CD4-positive, alpha-beta T cell treated with Interleukin-1 beta for 1 hour (primary cell): ENCODE measurements around the gene KNCN.

Source experiments
- DNase-seq, 2 donors: peaks; one replicate each; pipeline ENCODE4 v3.0.0-alpha.2; 2020 to 2022

The KNCN gene

GRCh38 chr1:46543761-46544560, 7.5 kb downstream of the KNCN start:
- no peak for DNase-seq

GRCh38 chr1:46543382-46543760, 8.1 kb downstream of the KNCN start:
- DNase-seq = no peak

GRCh38 chr1:46539972-46540371, 11.5 kb downstream of the KNCN start:
- no peak for DNase-seq

DNA sequence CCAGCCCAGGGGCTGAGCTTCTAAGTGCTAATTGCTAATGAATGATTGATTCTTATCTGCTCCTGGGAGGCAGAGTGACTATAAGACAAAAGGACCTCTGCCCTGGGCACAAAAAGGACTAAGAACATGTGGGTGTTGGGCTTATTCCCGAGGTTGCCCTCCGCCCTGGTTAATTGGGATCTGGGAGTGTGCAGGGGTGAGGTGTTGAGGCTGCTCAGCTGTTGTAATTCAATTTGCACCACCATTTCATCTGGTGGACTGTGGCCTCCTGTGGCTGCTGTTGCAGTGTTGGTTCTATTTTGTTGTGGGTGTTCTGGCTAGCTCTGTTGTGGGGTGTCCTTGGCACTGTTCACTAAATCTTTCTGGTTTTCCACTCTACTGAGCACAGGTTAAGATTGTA, 13.3 kb downstream of the KNCN start:
- DNase-seq = no peak

DNA sequence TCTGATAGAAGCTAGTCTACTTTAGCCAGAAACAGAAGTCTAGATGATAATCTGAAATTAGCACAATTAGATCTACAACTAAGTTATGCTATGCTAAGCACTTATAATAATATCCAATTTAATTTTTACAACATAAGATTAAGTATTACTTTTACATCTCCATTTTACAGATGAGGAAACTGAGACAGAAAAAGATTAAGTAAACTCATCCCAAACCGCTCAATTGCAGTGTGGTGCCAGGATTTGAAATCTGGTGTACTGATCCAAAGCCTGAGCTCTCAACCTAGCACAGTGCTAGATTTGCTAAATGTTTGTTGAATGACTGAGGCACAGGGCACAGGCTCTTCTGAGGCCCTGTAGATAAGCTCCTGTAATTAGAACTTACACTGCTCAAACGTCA, 13.8 kb downstream of the KNCN start:
- no peak for DNase-seq

GRCh38 chr1:46536527-46536926, 14.9 kb downstream of the KNCN start:
- no peak for DNase-seq

GRCh38 chr1:46535063-46535462, 16.4 kb downstream of the KNCN start:
- DNase-seq = peak; percentile 6 to 15

- DNase-seq = peak; percentile 40 to 49
Observed at GRCh38 chr1:46533179-46533864, 18.1 kb downstream of the KNCN start.

- DNase-seq = peak; percentile 59 to 67
Observed at GRCh38 chr1:46532498-46533178, 18.8 kb downstream of the KNCN start.

DNA sequence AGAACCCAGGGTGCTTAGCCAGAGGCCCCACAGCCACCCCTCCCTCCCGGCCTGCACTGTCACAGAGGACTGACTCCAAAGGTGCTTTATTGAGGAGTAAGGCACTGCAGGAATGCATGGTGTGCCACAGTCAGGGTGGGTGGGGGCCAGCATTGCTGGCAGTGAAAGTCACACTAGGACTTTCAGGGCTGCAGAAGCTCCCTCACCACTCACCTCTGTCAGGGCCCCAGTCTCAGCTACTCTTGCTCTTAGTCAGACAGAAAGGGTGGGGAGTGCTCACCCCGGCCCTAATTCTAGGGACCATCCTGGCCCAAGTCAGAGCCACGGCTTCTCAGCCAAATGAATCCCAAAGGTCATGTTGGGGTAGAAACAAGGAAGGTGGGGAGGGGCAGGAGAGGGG, 19.4 kb downstream of the KNCN start:
- no peak for DNase-seq

DNA sequence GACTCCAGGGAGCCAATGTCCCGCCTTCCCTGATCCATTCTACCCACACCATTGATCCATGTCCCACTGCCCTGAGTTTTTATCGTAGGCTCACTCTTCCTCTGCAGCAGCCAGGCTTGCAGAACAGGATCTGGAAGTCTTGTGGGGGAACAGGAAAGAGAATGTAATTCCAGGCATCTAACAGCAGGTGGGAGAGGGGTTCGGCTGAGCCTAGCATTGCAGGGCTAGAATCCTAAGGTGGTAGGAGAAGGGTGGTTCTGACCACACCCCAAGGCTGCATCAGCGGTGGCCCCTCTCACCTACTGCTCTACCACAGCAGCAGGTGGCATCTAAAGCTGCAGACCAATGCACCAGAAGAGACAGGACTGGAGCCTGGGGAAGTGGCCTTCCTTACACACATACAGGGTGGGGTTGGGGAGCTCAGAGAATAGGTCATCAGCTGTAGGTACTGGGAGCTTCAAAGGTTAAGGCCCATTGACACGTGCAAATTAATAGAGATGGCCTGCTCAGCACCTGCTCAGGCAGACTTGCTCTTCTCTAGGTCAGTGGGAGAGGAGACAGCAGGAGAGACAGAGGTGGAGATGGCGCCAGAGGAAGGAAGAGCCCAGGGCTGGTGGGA, 20.5 kb downstream of the KNCN start:
- no peak for DNase-seq

DNA sequence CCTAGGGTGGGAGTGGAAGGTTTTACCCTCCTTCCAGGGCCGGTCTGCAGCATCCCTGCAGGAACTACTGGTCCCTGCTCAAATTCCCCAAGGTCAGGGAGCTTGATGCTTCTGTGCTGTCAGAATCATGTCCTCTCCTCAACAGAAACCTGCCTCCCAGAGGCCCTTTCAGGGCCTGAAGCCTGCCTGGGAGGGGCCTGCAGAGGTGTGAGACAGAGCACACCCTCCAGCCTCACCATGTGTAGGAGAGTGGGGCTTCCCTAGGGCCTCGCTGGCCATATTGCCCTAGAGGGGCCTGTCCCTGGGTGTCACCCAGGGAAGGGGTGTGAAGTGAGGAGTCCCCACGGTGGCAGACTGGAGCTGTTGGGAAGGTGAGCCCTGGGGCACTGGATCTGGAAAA, 21.1 kb downstream of the KNCN start:
- DNase-seq = no peak

GRCh38 chr1:46529031-46529630, 22.3 kb downstream of the KNCN start:
- DNase-seq = no peak

DNA sequence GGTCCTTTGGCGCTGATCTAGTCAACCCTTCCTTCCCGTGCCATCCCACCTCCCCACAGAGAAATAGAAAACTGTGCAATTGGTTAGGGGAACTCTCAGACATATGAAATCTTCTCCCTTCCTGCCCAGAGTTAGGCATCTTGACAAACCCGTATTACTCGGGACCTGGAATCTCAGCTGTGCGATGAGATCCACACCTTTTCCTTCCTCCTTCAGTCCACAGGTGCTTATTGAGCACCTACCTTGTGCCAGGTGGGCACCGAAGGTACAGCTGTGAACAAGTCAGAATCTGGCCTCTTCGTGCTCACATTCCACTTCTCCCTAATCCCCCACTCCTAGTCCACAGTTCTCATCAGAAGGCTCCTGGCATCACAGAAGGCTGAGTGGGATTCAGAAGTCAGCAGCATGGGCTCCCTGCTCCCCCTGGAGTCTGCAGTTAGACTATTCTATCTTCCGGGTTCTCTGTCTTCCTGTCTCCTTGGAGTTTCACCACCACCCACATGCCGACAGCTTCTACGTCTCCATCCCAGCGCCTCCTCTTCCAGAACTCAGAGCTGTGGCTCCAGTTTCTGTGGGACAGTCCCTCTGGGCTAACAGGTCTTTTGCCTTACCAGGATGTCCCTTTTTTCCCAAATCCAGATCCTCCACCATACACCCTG, 23.0 kb downstream of the KNCN start:
- DNase-seq = no peak

- peak; percentile 64 to 69 for DNase-seq
Observed at GRCh38 chr1:46527474-46528296, 23.8 kb downstream of the KNCN start.

- no peak for DNase-seq
Observed at GRCh38 chr1:46526691-46527291, 24.7 kb downstream of the KNCN start.

DNA sequence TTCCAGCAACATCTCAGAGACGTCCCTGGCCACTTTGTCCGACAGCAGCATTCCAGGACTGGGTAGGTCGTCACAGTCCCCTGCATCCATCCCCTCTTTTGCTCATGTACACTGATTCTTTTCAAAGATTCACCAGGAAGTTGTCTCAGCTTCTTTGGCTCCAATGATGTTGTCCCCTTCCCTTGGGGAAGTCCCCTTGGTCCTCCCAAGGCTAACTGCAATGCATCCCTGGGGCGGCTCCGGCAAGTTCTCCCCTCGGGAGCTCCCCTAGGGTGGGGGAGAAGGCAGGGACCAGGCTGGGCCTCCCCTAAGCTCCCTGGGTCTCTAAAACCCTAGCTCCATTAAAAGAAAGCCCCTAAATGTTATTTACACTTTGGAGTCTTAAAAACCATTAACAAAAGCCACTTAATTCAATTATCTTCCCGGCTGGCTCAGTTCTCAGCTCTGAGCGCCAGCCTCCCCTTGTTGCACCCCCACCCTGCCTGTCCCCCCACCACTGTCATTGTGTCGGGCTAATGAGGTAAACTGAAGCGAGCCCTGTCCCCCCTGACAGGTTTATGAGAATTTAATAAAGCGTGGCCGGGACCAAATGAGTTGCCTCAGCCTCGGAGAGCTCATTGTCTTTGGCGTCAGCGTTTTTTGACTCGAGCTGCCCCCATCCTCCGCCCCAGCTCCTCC, 25.3 kb downstream of the KNCN start:
- DNase-seq = no peak

- no peak for DNase-seq
Observed at GRCh38 chr1:46525253-46525983, 26.0 kb downstream of the KNCN start.

DNA sequence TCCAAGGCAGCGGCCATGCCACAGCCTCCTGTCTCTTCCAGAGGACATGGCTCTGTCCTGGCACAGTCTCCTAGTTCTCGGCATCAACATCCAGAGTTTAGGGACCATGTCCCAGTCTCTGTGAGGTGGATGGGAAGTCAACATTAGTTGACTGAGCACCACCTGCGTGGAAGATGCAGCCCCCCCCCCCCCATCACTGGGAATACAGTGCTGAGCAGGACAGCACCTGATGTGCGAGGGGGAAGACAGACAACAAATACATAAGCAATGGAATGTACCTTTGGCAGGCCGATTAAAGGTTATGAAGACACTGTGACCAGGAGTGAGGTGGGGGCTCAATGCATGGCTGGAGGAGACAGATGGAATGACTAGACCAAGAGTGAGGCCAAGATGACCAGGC, 26.6 kb downstream of the KNCN start:
- no peak for DNase-seq
